Fibroblast of upper back skin (primary cell): Measurements from ENCODE around the gene GRM5.
"Not testable (repeated sequence)": the region's sequence is repeated elsewhere in the genome, so short reads cannot be mapped to it uniquely, and the experiment has no call there.

Experiments used
- DNase-seq: peaks from one replicate; pipeline ENCODE4 v3.0.0-alpha.2; 2013

The GRM5 gene

GRCh38 chr11:89065651-89066201 lies at the start of gene GRM5:
TSS of gene GRM5 (minus strand) at chr11:89065982. CDS start at chr11:89047872, 18,110 bp downstream.
- not testable (repeated sequence) for DNase-seq

DNA sequence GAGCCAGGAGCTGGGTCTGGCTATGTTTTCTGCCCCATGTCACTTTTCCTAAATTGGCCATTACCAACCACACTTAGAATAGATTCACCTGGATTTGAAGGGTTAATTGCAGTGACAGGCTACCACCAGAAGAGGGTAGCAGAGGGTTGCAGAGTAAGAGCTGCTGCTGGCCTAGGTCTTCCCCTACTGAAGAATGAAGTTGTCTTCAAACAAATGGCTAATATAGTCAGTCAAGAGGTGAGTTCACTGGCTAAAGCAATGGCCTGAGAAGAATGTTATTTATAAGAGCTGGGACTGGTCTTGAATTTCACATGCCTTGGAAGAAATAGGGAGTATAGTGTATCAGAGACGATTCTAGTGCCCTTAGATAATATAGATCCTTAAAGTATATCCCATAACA lies 32.2 kb upstream of the GRM5 start:
- DNase-seq: peak; percentile 25

GRCh38 chr11:89093806-89094205 lies 28.0 kb upstream of the GRM5 start:
- DNase-seq: not testable (repeated sequence)

GRCh38 chr11:89084951-89085350 lies 19.2 kb upstream of the GRM5 start:
- not testable (repeated sequence) for DNase-seq

- DNase-seq: not testable (repeated sequence)
These were observed 5.1 kb upstream of the GRM5 start for GRCh38 chr11:89070911-89071310.

DNA sequence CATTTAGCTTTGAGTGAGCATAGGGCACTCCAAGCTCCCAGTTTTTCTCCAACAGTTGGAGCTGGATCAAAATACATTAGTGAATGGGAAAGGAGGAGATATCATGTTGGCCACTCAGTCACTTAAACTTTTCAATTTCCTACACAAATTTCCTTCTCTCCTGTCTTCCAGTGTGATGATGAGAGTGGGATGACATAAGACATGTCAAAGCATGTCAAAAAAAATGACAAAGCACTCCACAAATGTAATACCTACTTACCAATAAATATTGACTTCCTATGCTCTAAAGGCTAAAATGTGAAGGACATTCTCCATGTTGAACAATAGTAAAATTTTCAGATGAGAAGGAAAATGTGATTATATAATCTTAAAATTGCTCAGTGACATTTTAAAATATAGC lies 1.5 kb upstream of the GRM5 start:
- no peak for DNase-seq

DNA sequence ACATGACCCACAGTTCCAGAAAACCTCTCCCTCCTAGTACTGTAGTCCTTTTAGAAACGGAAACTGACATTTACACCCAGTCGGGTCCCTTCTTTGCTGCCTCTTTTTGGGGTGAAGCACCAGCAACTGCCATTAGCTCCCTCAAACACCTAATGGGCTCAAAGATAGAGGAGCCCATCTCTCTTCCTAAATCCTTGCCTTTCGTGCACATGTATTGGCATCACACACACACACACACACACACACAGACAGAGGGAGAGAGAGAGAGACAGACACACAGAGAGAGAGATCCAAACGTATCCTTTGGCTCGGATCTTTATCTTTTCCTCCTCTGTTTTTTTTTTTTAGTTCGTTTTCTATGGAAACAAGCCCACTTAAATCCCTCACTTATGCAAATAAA lies 716 bp downstream of the GRM5 start:
- no peak for DNase-seq

GRCh38 chr11:89063481-89063951 lies 2.3 kb downstream of the GRM5 start:
- DNase-seq: not testable (repeated sequence)

- peak; percentile 13 for DNase-seq
These were observed 2.9 kb downstream of the GRM5 start for GRCh38 chr11:89062771-89063298.

- DNase-seq: peak; percentile 23
These were observed 3.9 kb downstream of the GRM5 start for GRCh38 chr11:89061839-89062238.

GRCh38 chr11:89057406-89057805 lies 8.4 kb downstream of the GRM5 start:
- DNase-seq: not testable (repeated sequence)

GRCh38 chr11:89052220-89052619 lies 13.6 kb downstream of the GRM5 start:
- DNase-seq: no peak

DNA sequence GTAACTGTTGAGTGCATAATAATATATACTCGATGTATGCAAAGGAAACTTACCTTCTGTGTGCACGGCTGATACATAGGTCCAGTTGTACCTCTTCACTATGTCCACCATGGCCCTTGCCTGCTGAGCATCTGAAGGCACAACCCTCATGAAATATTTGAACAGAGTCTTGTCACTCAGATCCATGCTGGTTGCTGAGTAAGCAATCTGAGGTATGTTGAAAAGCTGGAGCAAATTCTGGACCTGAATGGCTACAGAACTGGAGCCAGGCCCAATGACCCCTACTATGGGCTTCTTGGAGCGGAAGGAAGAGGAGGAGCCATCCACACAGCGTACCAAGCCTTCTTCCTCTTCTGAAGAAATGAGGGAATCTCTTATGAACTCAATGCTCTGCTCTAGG lies 18.6 kb downstream of the GRM5 start:
- DNase-seq: not testable (repeated sequence)

GRCh38 chr11:89043861-89044588 lies 21.8 kb downstream of the GRM5 start:
- peak; percentile 8 for DNase-seq

- DNase-seq: not testable (repeated sequence)
These were observed 36.1 kb downstream of the GRM5 start for GRCh38 chr11:89029671-89030070.

GRCh38 chr11:89021339-89021738 lies 44.4 kb downstream of the GRM5 start:
- no peak for DNase-seq

- peak; percentile 75 for DNase-seq
These were observed 45.8 kb downstream of the GRM5 start for GRCh38 chr11:89019827-89020547.

DNA sequence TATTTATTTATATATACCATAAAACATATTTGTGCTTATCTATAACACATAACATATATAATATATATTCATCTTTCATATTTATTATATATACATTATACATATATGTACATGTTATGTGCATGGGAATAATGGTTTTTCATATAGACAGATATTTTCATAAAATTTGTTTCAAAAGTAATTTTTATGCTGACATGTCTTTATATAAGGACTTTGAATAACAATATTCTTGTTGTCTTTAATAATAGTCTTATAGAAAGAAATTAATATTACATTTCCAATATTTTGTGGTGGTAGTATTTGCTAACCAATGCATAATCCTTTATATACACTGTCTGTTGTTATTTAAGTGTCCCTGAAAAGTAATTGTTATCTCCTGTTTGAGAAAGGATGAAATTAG lies 49.6 kb downstream of the GRM5 start:
- DNase-seq: no peak

GRCh38 chr11:89015614-89016013 lies 50.2 kb downstream of the GRM5 start:
- no peak for DNase-seq

DNA sequence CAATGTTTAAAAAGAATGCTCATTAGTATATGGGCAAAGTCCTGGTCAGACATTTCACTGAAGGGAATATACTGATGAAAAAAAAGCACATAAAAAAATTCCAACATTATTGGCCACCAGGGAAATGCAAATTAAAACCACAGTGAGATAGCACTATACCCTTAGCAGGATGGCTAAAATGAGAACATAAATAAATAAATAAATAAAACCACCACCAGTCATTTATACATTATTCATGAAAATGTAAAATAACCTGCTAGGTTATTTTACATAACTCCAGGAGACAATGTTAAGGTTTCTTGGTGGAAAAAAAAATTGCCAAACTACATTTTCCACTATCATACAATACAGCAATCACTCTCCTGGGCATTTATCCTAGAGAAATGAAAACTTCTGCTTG lies 64.9 kb downstream of the GRM5 start:
- not testable (repeated sequence) for DNase-seq

GRCh38 chr11:88979641-88980040 lies 86.1 kb downstream of the GRM5 start:
- peak; percentile 88 for DNase-seq

- DNase-seq: peak; percentile 34
These were observed 86.8 kb downstream of the GRM5 start for GRCh38 chr11:88978992-88979391.

DNA sequence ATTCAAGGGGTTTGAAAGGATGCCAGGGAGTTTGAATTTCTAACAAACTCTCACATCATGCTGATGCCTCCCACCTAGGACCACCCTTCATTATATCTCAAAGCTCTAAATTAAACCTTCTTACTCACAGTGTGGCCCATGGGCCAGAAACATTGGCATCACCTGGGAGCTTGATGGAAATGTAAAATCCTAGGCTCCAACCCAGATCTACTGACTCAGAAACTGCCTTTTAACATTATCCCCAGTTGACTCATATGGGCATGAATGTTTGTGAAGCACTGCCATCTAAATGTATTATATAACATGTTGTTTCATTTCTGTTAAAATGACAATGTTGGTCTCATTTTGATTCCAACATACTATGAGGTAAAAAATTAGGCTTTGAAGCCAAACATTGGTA lies 90.3 kb downstream of the GRM5 start:
- DNase-seq: not testable (repeated sequence)

DNA sequence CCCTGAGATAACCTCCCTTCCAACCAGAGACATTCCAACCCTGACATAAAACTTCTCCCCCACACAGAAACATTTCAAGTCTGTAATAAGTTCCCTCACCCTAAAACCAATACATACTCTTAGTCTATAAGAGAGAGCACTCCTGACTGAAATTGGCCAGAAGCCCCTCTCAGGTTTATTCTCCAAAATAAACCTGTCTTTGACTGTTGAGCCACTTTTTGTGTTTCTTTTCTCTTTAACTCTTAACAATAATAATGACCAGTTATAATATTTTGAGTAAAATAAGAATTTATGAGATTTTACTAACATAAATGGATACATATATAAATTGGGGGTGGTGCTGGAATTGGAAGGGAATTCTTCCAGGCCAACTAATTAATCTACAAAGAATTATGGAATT lies 93.6 kb downstream of the GRM5 start:
- DNase-seq: no peak
